HG02943 (cell line): Measurements from ENCODE around the gene LIX1L.
A peak's percentile ranks its signal among the peaks of the same experiment; 100 is the strongest.
"Not testable (repeated sequence)": the region's sequence is repeated elsewhere in the genome, so short reads cannot be mapped to it uniquely, and the experiment has no call there.

ENCODE experiments used
- ATAC-seq: cut with Tn5 transposase; IDR thresholded peaks from one replicate; pipeline ENCODE4 v1.9.1; 2021; ENCODE audit warnings: mild to moderate bottlenecking, low read depth, moderate library complexity; ENCODE audit not compliant: unreplicated experiment

The LIX1L gene

DNA sequence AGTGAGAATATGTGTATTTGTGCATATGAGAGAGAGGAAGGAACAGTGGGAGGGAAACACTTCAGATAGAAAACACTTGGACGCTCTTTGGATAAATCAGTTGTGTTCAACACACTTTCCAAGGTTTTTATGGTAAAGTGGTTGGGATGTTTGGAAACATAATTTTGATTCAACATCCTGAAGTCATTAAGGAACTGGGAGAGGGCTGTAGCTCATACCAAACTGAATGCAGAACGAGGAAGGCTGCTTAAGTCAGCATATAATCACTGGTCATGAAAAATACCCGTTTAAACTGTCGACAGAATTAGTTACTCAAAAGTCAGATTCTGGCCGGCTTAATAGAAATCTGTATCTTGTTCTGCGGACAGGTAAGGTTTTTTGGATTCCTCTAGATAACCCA lies 14.9 kb downstream of the LIX1L start:
- no peak for ATAC-seq

DNA sequence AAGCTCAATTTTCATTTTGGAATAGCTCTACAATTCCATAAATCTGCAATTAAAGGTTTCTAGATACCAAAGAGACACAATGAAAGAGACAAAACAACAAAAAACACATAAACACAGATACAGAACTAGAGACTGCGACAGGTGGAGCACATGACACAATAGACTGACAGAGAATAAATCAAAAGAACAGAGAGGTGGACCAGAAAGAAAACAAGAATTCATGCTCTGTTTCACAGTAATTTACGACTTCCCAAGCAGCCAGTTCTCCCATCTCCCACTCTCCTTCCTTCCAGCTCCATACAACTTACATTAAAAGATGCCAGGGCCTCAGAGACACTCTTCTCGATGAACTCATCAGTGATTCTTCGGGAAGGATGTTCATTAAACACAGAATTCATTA lies 15.4 kb downstream of the LIX1L start:
- no peak for ATAC-seq

DNA sequence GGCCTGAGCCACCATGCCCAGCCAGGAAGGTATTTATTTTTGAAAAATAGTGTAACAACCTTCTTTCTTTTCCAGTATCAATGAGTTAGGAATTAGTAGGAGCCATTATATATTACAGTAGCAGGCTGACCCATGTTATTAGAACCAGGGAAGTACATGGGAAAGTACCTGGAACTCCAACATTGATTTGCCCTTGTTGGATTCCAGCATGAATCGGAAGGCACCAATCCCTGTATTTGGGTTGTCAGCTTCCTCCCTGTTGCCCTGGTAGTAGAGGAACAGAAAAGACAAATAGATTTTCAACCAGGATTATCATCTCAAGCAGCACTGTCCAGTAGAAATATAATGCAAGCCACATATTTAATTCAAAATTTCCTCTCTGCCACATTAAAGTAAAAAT lies 20.4 kb downstream of the LIX1L start:
- ATAC-seq, result no peak

DNA sequence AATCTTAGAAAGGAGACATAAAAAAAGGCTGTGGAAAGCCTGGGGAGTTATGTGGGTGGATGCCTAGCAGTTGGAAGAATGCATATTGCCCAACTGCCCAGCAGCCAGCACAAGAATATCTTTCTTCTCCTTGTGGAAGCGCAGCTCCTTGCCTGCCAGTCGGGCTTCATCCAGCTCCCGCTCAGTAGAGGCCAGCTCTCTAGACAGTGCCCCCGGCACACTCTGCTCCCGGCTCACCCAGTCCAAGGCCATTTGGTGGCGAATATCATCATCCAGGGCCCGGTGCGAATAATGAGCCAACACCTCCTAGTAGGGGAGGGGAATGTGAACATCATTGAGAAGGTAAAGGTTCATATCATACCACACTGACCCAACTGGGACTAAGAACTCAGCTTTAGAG lies 21.6 kb downstream of the LIX1L start:
- no peak for ATAC-seq

DNA sequence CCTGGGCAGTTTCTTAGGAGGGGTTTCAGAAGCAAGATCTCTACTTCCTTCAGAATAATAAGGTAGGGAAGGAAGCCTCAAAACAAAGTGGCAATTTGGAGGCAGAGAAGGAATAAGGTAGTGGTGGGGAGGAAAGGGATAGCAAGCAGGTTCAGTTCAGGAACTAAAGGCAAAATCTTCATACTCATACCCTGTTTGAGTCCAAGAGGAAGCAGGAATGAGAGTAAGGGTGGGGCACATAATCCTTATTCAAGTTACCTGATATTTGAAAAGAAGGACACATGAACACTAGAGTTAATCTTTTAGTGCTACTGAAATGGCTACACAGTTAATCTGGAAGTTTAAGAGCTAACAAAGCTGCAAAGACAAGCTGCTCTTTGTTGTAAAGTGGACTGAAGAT lies 22.1 kb downstream of the LIX1L start:
- ATAC-seq, result no peak

DNA sequence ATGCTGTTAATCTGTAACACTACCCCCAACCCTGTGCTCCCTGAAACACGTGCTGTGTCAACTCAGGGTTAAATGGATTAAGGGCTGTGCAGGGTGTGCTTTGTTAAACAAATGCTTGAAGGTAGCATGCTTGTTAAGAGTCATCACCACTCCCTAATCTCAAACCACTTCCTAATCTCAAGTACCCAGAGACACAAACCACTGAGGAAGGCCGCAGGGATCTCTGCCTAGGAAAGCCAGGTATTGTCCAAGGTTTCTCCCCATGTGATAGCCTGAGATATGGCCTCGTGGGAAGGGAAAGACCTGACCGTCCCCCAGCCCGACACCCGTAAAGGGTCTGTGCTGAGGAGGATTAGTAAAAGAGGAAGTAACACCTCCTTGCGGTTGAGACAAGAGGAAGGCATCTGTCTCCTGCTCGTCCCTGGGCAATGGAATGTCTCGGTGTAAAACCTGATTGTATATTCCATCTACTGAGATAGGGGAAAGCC lies 25.3 kb downstream of the LIX1L start:
- not testable (repeated sequence) for ATAC-seq

DNA sequence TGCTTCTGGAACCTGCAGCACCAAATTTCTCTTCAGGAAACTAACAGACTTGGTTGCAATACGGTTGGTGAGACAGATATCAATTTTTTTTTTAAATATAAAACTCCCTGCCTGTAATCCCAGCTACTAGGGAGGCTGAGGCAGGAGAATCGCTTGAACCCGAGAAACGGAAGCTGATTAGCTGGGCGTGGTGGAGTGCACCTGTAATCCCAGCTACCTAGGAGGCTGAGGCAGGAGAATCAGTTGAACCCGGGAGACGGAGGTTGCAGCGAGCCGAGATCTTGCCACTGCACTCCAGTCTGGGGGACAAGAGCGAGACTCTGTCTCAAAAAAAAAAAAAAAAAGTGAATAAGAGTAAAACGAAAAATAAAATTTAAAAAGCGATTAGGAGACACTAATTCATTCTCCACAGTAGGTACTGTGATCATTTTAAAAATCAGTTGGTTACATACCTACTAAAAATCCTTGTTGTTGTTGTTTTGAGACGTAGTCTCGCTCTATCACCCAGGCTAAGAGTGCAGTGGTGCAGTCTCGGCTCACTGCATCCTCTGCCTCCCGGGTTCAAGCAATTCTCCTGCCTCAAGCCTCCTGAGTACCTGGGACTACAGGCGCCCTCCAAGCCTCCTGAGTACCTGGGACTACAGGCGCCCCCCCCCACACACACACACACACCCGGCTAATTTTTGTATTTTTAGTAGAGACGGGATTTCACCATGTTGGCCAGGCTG lies 29.7 kb downstream of the LIX1L start:
- no peak for ATAC-seq

DNA sequence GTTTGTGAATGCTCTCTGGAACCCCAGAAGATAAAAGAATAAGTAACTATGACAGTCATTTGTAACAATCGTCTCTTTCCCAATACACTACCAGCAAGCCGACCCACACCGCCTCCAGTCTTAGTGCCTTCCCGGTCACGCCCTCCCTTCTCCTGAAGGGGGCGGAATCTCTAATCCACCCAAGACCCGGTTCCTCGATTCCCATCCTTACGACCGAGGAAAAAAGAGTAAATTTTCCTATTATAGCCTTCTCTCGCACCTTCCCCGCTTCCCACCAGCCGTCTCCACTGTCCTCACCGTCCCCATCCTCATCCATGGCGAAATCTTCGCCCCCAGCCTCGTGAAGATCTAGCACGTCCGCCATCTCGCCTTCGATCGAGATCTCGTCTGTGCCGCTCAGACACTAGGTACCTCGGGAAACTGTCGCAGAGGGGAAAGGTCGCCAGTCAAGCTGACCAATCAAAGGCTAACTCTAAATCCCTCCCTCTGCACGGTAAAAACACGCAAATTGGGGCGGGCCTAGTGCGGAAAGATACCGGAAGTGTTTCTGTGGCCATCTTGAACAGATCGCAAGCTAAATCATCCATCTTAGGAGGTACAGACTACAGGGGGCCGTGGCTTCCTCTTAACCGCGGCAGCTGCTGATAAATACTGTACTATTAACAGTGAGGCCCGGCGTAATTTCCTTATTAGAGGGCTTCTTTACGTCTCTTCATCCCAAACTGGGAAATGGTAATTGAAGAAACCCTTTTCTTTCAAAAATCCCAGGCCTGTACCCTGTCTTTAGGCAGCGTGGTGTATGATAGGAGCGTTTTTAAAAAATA lies 30.5 kb downstream of the LIX1L start, which contains the start of gene RBM8A:
Gene RBM8A (minus strand): TSS at position 422 of the 824 bp plus-strand sequence. CDS start 58 bp downstream, at position 364.
- peak; percentile 95 for ATAC-seq

DNA sequence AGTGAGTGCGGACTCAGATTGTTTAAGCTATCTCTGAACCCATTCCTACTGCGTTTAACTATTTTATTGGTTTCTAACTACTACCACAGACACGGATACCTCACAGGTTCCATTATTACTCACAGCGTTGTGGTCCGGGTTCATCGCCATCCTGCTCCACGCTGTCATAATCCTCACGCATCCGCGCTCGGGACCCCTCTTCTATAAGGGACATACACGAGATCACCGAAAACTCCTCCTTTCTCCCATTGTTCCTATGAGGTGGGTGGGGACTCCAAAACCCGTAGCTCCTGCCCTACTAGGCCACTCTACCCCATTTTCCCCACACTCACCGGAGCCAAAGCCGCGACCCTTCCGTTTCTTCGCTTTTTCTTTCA lies 31.1 kb downstream of the LIX1L start:
- ATAC-seq, result no peak

DNA sequence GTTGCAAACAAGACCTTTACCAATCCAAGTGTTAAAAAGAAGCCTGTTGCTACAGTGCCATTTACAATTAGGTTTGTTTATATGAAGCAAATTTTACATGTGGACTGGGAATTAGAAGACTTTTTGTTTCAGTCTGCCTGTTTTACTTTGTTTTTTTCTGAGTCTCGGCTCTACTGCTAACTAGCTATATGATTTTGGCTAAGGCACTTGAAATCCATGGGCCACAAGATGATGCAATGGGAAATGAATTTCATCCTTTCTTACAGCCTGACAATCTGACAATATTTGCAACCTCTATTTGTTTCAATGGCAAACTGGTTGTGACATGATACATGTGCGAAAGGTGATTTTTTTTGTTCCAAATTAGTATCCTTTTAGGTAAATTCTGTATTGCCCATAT lies 35.6 kb downstream of the LIX1L start:
- no peak for ATAC-seq

DNA sequence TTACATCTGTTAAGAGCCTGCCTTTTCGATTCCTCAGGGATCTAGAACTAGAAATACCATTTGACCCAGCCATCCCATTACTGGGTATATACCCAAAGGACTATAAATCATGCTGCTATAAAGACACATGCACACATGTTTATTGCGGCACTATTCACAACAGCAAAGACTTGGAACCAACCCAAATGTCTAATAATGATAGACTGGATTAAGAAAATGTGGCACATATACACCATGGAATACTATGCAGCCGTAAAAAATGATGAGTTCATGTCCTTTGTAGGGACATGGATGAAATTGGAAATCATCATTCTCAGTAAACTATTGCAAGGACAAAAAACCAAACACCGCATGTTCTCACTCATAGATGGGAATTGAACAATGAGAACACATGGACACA lies 37.5 kb downstream of the LIX1L start:
- ATAC-seq, result not testable (repeated sequence)

DNA sequence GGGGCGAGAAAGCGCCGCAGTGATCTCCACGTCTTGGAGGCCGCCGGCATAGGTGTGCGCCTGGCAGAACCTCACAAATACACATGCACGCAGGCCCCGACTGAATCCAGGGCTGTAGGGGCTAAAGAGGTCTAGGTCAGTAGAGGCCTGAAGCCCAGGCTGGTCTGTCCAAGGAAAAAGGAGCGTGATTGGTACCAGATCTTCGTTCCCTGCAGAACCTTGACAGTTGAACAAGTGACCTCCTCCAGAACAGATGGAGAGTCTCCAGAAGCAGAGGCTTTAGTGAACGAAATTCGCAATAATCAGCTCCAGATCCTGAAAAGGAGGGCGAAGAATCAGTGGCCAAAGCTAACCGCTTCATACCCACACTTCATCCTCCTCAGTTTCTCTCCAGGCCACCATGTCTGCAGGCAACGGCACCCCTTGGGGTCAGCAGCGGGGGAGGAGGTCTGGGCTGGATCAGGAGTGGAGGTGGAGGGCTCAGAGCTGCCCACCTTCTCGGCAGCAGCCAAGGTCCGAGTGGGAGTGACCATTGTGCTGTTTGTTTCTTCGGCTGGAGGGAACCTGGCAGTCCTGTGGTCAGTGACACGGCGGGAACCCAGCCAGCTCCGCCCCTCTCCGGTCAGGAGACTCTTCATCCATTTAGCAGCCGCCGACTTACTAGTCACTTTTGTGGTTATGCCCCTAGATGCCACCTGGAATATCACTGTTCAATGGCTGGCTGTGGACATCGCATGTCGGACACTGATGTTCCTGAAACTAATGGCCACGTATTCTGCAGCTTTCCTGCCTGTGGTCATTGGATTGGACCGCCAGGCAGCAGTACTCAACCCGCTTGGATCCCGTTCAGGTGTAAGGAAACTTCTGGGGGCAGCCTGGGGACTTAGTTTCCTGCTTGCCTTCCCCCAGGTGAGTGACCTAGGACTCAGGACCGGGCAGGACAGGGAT lies 38.6 kb downstream of the LIX1L start:
- ATAC-seq, result peak; percentile 27

DNA sequence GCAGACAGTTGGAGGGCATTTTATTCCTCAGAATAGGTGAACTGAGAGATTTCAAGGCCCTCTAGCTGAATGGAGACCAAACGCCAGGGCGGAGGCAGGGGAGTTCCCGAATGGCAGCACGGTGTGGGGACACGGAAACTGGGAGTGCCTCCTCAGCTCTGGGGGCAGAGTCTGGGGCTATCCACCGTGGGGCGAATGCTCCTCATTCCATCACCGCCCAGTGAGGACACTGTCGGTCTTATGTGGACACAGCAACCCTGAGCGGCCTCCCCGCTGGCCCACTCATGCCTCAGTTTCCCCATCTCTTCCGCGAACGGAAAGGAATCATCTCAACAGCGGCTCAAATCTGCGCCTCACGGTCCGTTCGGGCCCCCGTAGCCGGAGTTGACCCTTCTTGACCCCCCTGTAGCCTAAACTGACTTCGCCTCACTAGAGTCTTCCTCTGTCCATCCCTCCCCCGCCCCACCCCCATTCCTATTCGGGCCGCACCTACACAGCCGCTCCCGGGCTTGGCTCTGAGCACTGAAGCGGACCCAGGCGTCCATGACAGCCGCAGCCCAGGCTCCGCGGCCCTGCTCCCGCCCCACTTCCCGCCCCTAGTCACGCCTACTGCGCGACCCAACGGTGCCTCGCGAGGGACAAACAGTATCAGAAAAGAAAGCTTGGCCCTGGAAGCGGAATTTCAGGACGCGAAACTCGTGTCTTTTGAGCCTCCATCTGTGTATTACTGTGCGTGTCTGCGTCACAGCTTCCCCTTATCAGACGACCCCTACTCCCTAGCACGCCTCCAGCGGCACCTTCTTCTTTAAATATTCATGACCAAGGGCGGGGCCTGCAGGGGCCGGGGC lies 39.4 kb downstream of the LIX1L start, which contains the start of gene PEX11B:
Gene PEX11B (minus strand): TSS at position 574 of the 848 bp plus-strand sequence. CDS start 29 bp downstream, at position 545.
- peak; percentile 85 for ATAC-seq

DNA sequence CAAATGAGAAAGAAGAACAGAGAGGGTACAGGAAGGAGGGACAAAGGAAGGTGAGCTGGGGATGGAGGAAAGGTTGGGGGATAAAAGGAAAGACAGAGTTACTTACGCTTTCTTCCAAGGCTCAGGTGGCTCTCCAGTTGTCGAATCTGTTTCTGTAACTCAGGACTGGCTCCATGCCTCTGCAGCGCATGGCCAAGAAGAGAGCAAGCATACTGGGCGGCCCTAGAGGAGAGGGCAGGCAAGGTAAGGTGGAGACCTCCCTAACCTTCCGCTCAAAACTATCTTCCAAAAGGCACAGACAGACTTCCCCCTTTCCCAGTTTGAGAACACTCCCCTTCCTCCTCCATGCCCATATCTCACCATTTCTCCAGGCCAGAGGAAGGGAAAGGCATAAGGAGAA lies 40.2 kb downstream of the LIX1L start:
- no peak for ATAC-seq

DNA sequence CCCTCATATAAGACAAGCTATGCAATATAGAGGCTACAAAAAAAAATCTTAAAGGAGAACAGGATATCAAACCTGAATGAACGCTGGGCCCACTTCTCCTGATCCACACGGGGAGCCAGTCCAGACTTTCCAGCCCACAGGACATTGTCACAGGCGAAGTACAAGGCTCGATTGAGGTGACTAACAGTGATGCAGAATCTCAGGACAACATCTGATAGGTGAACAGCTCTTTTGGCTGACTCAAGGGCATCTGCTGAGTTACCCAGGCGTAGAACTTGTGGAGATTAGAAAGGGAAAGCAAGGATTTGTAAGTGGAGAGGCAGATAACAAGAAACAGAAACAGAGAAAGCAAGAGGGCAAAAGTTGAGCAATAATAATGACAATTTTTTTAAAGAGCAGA lies 41.1 kb downstream of the LIX1L start:
- ATAC-seq, result no peak

DNA sequence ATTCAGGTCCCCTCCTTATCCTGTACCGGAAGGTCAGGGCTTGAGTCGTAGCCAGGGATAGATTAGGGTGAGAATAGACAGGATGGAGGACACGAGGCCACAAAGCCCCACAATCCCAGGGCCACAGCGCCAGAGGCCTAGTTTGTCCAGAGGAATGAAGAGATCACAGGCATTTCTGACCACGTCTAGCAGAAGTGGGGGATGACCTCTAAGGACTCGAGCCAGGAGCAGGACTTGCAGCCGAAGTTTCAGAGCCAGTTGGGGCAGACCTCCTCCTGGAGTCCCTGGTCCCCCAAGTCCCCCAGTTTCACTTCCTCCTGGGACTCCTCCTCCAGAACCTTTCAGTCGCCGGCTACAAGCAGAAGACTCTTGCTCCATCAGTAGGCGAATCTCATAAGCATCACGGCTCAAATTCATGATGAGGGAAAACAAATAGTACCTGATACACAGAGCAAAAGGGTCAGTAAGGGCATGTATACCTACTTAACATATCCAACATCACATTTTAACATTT lies 45.6 kb downstream of the LIX1L start:
- no peak for ATAC-seq

DNA sequence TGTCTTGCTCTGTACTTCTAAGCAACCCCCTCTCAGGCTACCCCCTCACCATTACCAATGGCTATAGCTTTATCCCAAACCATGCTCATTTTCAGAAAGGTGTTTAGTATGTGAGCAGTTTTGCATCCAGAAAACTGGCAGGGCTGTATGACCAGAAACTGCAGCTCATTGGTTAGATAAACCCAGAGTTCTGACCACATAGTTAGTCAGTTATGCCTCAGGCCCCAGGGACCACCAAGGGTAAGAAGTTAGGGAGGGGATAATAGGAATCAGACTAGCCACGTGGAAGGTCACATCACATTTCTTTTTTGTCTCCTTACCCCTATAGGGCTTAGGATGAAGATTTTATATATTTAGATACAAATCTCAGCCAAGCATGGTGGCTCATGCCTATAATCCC lies 49.2 kb downstream of the LIX1L start:
- ATAC-seq, result no peak

DNA sequence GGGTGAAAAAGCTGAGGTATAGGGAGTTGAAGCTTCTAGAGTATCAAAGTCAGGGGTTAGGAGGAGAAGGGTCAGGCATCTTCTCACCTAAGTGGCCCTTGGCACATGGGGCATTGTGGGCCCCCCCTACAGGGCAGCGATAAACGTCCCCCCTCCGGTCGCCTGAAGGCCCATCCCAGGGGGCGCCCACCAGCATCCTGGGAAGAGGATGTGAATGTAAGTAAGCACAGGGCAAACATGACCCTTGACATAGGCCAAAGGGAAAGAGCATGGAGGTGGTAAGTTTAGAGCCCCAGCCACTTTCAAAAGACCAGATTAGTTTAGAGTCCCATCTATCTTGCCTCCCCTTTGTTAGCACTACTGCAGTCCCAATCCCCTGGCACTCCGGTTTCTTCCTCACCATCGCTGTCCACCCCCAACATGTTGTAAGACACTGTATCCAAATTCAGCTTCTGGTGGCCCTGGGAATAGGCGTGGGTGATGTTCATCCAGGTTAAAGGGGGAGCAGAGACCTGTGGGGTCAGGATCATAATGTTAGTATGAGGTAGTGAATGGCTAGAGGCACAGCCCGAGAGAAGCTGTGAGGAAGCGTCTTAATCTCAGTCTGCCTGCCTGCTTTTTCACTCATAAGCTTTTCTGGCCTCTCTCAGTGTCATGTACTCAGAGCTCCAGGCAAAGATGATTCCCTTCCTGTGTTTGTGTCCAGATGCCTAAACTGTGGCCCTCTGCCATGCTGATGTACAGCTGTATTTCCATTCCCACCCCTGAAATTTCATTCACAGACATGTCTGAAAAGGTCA lies 50.7 kb downstream of the LIX1L start:
- ATAC-seq, result no peak
